Caco-2 (cell line): ENCODE measurements around the gene KRT17. TPM values are rescaled to one million over a fixed set of nuclear protein-coding genes. Genes with fewer than 3 reads are reported as not detected.

ENCODE experiments used
- BruUV-seq: library from RNA; stranded (reverse); fragments of 400-500 nt; replicated peaks from 2 replicates; lab custom pipeline; 2021; lab: Mats Ljungman, UMichigan
- CTCF ChIA-PET: fragments of 300-600 bp; sonication (Branson Sonifier 250); formaldehyde crosslinking; loops from one replicate; lab custom pipeline; 2022; ENCODE audit warnings: antibody characterized with exemption; lab: Charles Lee
- POLR2A ChIA-PET: fragments of 300-600 bp; sonication (Branson Sonifier 250); formaldehyde crosslinking; loops from one replicate; lab custom pipeline; 2022; ENCODE audit warnings: antibody characterized with exemption; lab: Charles Lee
- DNase-seq, 2 experiments: peaks; one replicate each; pipeline versions ENCODE4 v3.0.0 to v3.0.0-alpha.2; 2020 to 2022
- H3K27me3 ChIP-seq: replicated peaks from 2 replicates; pipeline ENCODE4 v1.6.0; 2011; ENCODE audit warnings: low read length; ENCODE audit not compliant: control insufficient read depth, insufficient read depth
- H3K36me3 ChIP-seq: 2 replicates; pipeline ENCODE4 v1.5.1; 2011; ENCODE audit warnings: low read length; ENCODE audit not compliant: control insufficient read depth, insufficient read depth
- H3K4me1 ChIP-seq: fragments of 250-450 bp; sonication (Bioruptor Pico); 2 replicates; pipeline ENCODE4 v1.5.1; 2020; ENCODE audit warnings: mild to moderate bottlenecking
- H3K4me3 ChIP-seq: 2 replicates; pipeline ENCODE4 v1.5.1; 2011; ENCODE audit warnings: low read depth, mild to moderate bottlenecking, control low read depth, low read length
- H3K9me3 ChIP-seq: fragments of 250-450 bp; sonication (Bioruptor Pico); 2 replicates; pipeline ENCODE4 v1.5.1; 2020; ENCODE audit warnings: mild to moderate bottlenecking, moderate library complexity
- H3K27ac Mint-ChIP-seq: one replicate; pipeline ENCODE4 v1.8.0; 2022; ENCODE audit warnings: mixed read lengths; ENCODE audit not compliant: unreplicated experiment
- H3K27me3 Mint-ChIP-seq: one replicate; pipeline ENCODE4 v1.8.0; 2022; ENCODE audit warnings: mixed read lengths; ENCODE audit not compliant: insufficient read depth, unreplicated experiment
- H3K36me3 Mint-ChIP-seq: one replicate; pipeline ENCODE4 v1.8.0; 2022; ENCODE audit warnings: mild to moderate bottlenecking, mixed read lengths; ENCODE audit not compliant: insufficient read depth, unreplicated experiment
- H3K4me1 Mint-ChIP-seq: one replicate; pipeline ENCODE4 v1.8.0; 2022; ENCODE audit warnings: low read depth, mixed read lengths; ENCODE audit not compliant: unreplicated experiment
- H3K4me3 Mint-ChIP-seq: one replicate; pipeline ENCODE4 v1.8.0; 2022; ENCODE audit warnings: mild to moderate bottlenecking, moderate library complexity, mixed read lengths; ENCODE audit not compliant: unreplicated experiment
- H3K9me3 Mint-ChIP-seq: one replicate; pipeline ENCODE4 v1.8.0; 2022; ENCODE audit warnings: mixed read lengths; ENCODE audit not compliant: unreplicated experiment
- CTCF ChIP-seq, 2 experiments: fragments of 200-600 bp in 1 of 2; IDR thresholded peaks; 1 replicate in 1 of 2; 2 replicates in 1 of 2; pipeline versions ENCODE4 v1.5.1 to v1.8.0; 2011 to 2022; ENCODE audit warnings: antibody characterized with exemption in 1 of 2, control low read depth in 1 of 2, inconsistent platforms in 1 of 2, low read depth in 1 of 2, low read length in 1 of 2, mild to moderate bottlenecking in 1 of 2, moderate library complexity in 1 of 2; ENCODE audit not compliant: insufficient read depth in 1 of 2, severe bottlenecking in 1 of 2, unreplicated experiment in 1 of 2
- intact Hi-C: fragments of 100-400 bp; cut with micrococcal nuclease; formaldehyde crosslinking; loops from one replicate; pipeline ENCODE4 v1.10.0; 2022; ENCODE audit not compliant: unreplicated experiment
- total RNA-seq: library from RNA; stranded (reverse); gene quantifications from 2 replicates; pipeline ENCODE4 v1.2.3, GENCODE V29; 2022

The KRT17 gene
- total RNA-seq, 1 experiment from 2014 or later: 2.8 TPM

- no peak for DNase-seq
- no TSS peak for BruUV-seq
- Mint-ChIP-seq H3K4me1 (no peaks in the 10 kb centered on the region), H3K27me3 (no peaks in the 10 kb centered on the region), H3K9me3 (no peaks in the 10 kb centered on the region), H3K27ac (no peak overlapping the region), H3K4me3 (no peak overlapping the region), H3K36me3 (no peaks in the 10 kb centered on the region)
- intact Hi-C loops: no loop called here
- peaks cover 4% of the 10 kb centered on the region; the same call in 1 of the 2 replicates for H3K4me1 ChIP-seq
- TF ChIP-seq CTCF (IDR thresholded peaks at IDR 0.05; ENCODE audit: insufficient read depth in 1 of 2, low read depth in 1 of 2, low read length in 1 of 2, severe bottlenecking in 1 of 2, unreplicated experiment in 1 of 2): no peak
- H3K4me3 ChIP-seq: no peak overlapping the region
- H3K27me3 ChIP-seq: peaks cover 2% of the 10 kb centered on the region; the same call in 1 of the 2 replicates
- POLR2A ChIA-PET: no interaction called here
- CTCF ChIA-PET: interaction anchor here (0.5 to 2.2 kb wide), 2 partner anchors 32 to 1470 kb away, joined by 4 to 7 read pairs; no protein-coding TSS in a partner anchor
- H3K9me3 ChIP-seq: no peaks in the 10 kb centered on the region
- no peaks in the 10 kb centered on the region for H3K36me3 ChIP-seq
Observed at GRCh38 chr17:41580687-41581365, 43.5 kb downstream of the KRT17 start.

- Mint-ChIP-seq H3K4me1 (no peaks in the 10 kb centered on the region), H3K4me3 (no peak overlapping the region), H3K9me3 (no peaks in the 10 kb centered on the region), H3K36me3 (no peaks in the 10 kb centered on the region), H3K27me3 (no peaks in the 10 kb centered on the region), H3K27ac (no peak overlapping the region)
- peaks cover 4% of the 10 kb centered on the region; the same call in 1 of the 2 replicates for H3K4me1 ChIP-seq
- no peak overlapping the region for H3K4me3 ChIP-seq
- no peaks in the 10 kb centered on the region for H3K36me3 ChIP-seq
- no peaks in the 10 kb centered on the region for H3K9me3 ChIP-seq
- ChIA-PET CTCF (interaction anchor here (0.6 to 1.4 kb wide), 4 partner anchors 31 to 224 kb away, joined by 4 to 6 read pairs (median 6); no protein-coding TSS in a partner anchor), POLR2A (no interaction called here)
- no peak for DNase-seq
- no peak for TF ChIP-seq CTCF (IDR thresholded peaks at IDR 0.05; ENCODE audit: insufficient read depth in 1 of 2, low read depth in 1 of 2, low read length in 1 of 2, severe bottlenecking in 1 of 2, unreplicated experiment in 1 of 2)
- H3K27me3 ChIP-seq: peaks cover 2% of the 10 kb centered on the region; the same call in 1 of the 2 replicates
- intact Hi-C loops: no loop called here
- no TSS peak for BruUV-seq
Observed at GRCh38 chr17:41580244-41580575, 44.2 kb downstream of the KRT17 start.

- DNase-seq: peak; percentile 79 to 82
- no peaks in the 10 kb centered on the region for H3K27me3 Mint-ChIP-seq
- Histone ChIP-seq H3K4me1 (peaks cover 4% of the 10 kb centered on the region; the same call in 1 of the 2 replicates), H3K9me3 (no peaks in the 10 kb centered on the region), H3K36me3 (no peaks in the 10 kb centered on the region), H3K27me3 (peaks cover 2% of the 10 kb centered on the region; the same call in 1 of the 2 replicates), H3K4me3 (no peak overlapping the region)
- H3K27ac Mint-ChIP-seq: no peak overlapping the region
- no peak overlapping the region for H3K4me3 Mint-ChIP-seq
- TF ChIP-seq CTCF (IDR thresholded peaks at IDR 0.05; ENCODE audit: insufficient read depth in 1 of 2, low read depth in 1 of 2, low read length in 1 of 2, severe bottlenecking in 1 of 2, unreplicated experiment in 1 of 2): peak; percentile 54 to 77
- CTCF ChIA-PET: interaction anchor here (0.6 to 1.4 kb wide), 5 partner anchors 31 to 224 kb away, joined by 4 to 6 read pairs (median 5); no protein-coding TSS in a partner anchor
- intact Hi-C loops: no loop called here
- no peaks in the 10 kb centered on the region for H3K36me3 Mint-ChIP-seq
- no peaks in the 10 kb centered on the region for H3K4me1 Mint-ChIP-seq
- BruUV-seq: no TSS peak
- POLR2A ChIA-PET: no interaction called here
- H3K9me3 Mint-ChIP-seq: no peaks in the 10 kb centered on the region
Observed at GRCh38 chr17:41579484-41580243, 44.7 kb downstream of the KRT17 start.
